HFFc6 (cell line): Measurements from ENCODE around the gene ERG. TPM values are rescaled to one million over a fixed set of nuclear protein-coding genes. Genes with fewer than 3 reads are reported as not detected.

Experiments
- DNase-seq: peaks from one replicate; pipeline ENCODE4 v3.0.0-alpha.2; 2018
- H3K27ac Mint-ChIP-seq: 2 replicates; pipeline ENCODE4 v1.8.0; 2020; ENCODE audit warnings: mild to moderate bottlenecking, mixed read lengths
- H3K27me3 Mint-ChIP-seq: 2 replicates; pipeline ENCODE4 v1.8.0; 2021; ENCODE audit warnings: mild to moderate bottlenecking, moderate library complexity, mixed read lengths; ENCODE audit not compliant: insufficient read depth
- H3K36me3 Mint-ChIP-seq: 2 replicates; pipeline ENCODE4 v1.8.0; 2021; ENCODE audit warnings: low read depth, mixed read lengths
- H3K4me1 Mint-ChIP-seq: 2 replicates; pipeline ENCODE4 v1.8.0; 2020; ENCODE audit warnings: low read depth, mixed read lengths
- H3K4me3 Mint-ChIP-seq: 2 replicates; pipeline ENCODE4 v1.8.0; 2020; ENCODE audit warnings: mild to moderate bottlenecking, moderate library complexity, mixed read lengths
- H3K9me3 Mint-ChIP-seq: 2 replicates; pipeline ENCODE4 v1.8.0; 2020; ENCODE audit warnings: mild to moderate bottlenecking, mixed read lengths
- CTCF ChIP-seq: fragments of 200-600 bp; sonication (generic); IDR thresholded peaks from 2 replicates; pipeline ENCODE4 v1.5.0; 2021; ENCODE audit warnings: antibody characterized with exemption, mild to moderate bottlenecking
- total RNA-seq, 6 experiments: library from RNA; stranded (reverse); fragmentation: NEBNext Ultra II Directional; extraction: Animal tissue kit (Norgen Biotek cat#: 25700); gene quantifications; 2 replicates in 1 of 6; 3 replicates in 5 of 6; pipeline ENCODE4 v1.2.3, GENCODE V29; 2021

ERG gene
- total RNA-seq, 6 experiments from 2014 or later, result not detected

- TF ChIP-seq CTCF, result no peak
- Mint-ChIP-seq H3K27me3 (peaks cover 38% of the 10 kb centered on the region), H3K4me1 (no peaks in the 10 kb centered on the region), H3K36me3 (no peaks in the 10 kb centered on the region), H3K9me3 (no peaks in the 10 kb centered on the region), H3K27ac (no peak overlapping the region), H3K4me3 (no peak overlapping the region)
- DNase-seq, result no peak
Observed at GRCh38 chr21:38524168-38525153, 26.2 kb upstream of the ERG start.

DNA sequence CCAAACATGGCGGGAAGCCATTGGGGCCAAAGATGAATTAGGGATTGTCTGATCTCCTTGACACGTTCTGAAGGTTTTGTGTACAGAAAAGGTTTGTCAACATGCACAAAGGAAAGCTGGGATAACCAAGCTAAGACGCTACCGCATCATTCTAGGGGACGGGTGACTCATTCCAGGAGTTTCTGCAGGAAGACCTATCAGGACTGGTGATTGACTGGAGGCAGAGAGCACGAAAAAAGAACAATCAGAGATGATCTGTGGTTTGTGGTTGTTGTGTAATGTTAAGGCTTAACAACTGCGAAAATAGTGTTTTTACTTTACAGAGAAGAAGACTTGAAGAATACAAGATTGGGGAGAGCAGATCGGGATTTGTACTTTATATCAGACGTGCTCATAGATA is 22.2 kb upstream of the ERG start:
- Mint-ChIP-seq H3K36me3 (no peaks in the 10 kb centered on the region), H3K9me3 (no peaks in the 10 kb centered on the region), H3K4me3 (no peak overlapping the region), H3K4me1 (no peaks in the 10 kb centered on the region), H3K27me3 (peaks cover 42% of the 10 kb centered on the region), H3K27ac (no peak overlapping the region)
- no peak for DNase-seq
- no peak for TF ChIP-seq CTCF

GRCh38 chr21:38511662-38512243 is 13.5 kb upstream of the ERG start:
- no peaks in the 10 kb centered on the region for H3K4me1 Mint-ChIP-seq
- H3K27ac Mint-ChIP-seq, result no peak overlapping the region
- no peak; the same call in 1 of the 2 replicates for TF ChIP-seq CTCF
- no peak overlapping the region for H3K4me3 Mint-ChIP-seq
- H3K9me3 Mint-ChIP-seq, result no peaks in the 10 kb centered on the region
- no peak for DNase-seq
- peaks cover 26% of the 10 kb centered on the region for H3K27me3 Mint-ChIP-seq
- no peaks in the 10 kb centered on the region for H3K36me3 Mint-ChIP-seq

DNA sequence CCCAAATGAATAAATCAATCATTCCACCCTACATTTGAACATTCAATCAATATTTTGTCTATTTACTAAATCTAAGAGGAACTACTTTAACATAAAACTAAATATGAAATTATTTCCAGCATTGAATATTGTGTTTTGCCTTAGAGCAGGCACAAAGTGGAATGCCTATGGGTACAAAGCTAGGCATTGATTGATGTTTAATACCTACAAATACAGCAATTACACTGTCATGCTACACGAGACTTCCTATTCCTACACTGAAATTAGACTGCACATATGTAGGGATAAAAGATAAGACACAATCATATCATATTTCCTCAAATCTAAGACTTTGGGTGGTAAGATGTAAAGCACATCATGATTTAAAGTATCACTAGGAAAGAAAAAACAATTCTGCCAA is 12.9 kb upstream of the ERG start:
- Mint-ChIP-seq H3K27ac (no peak overlapping the region), H3K4me3 (no peak overlapping the region), H3K9me3 (no peaks in the 10 kb centered on the region), H3K4me1 (no peaks in the 10 kb centered on the region), H3K36me3 (no peaks in the 10 kb centered on the region), H3K27me3 (peaks cover 24% of the 10 kb centered on the region)
- TF ChIP-seq CTCF, result no peak
- DNase-seq, result no peak

- Mint-ChIP-seq H3K9me3 (no peaks in the 10 kb centered on the region), H3K27ac (no peak overlapping the region), H3K36me3 (no peaks in the 10 kb centered on the region), H3K4me3 (no peak overlapping the region), H3K4me1 (peaks cover 20% of the 10 kb centered on the region), H3K27me3 (peaks cover 18% of the 10 kb centered on the region)
- DNase-seq, result no peak
- no peak for TF ChIP-seq CTCF
Observed at GRCh38 chr21:38507374-38507942, 9.2 kb upstream of the ERG start.
